Spleen (tissue), 7 donors: ENCODE data around the gene CPA5.

Source experiments
- CTCF ChIP-seq, 11 experiments: fragments of 200-600 bp in 7 of 11; fragments of 450-650 bp in 4 of 11; sonication (generic) in 4 of 11; IDR thresholded peaks in 8 of 11; conservative IDR thresholded peaks in 3 of 11; 1 replicate in 7 of 11; 2 replicates in 4 of 11; pipeline versions ENCODE4 v1.4.0 to v1.8.0; 2016 to 2021; ENCODE audit warnings: antibody characterized with exemption in 11 of 11, inconsistent platforms in 4 of 11, mild to moderate bottlenecking in 1 of 11
- POLR2AphosphoS5 ChIP-seq, 3 donors: sonication (generic); formaldehyde crosslinking; IDR thresholded peaks; one replicate each; pipeline ENCODE4 v1.5.1; 2017; ENCODE audit warnings: antibody characterized with exemption in 3 of 3
- donor health status: DM: no; HTN: no; CAD: no; lungs with moderate emphysema.
- donor health status: DM: no; HTN: no; CAD: no.
- donor health status: DM: no; HTN: no; CAD: no.

- TF ChIP-seq CTCF (IDR thresholded peaks at IDR 0.05 in 8 of 11, conservative IDR thresholded peaks at IDR 0.05 in 3 of 11) (no peak), POLR2AphosphoS5 (IDR thresholded peaks at IDR 0.05) (no peak)
Measured at GRCh38 chr7:130410868-130411541, 66.4 kb downstream of the CPA5 start.
